HG03280 (cell line): ENCODE data around the gene FIBP.
"Not testable (repeated sequence)": the region's sequence is repeated elsewhere in the genome, so short reads cannot be mapped to it uniquely, and the experiment has no call there.

Source experiments
- ATAC-seq: cut with Tn5 transposase; IDR thresholded peaks from one replicate; pipeline ENCODE4 v1.9.1; 2021; ENCODE audit warnings: mild to moderate bottlenecking, moderate library complexity; ENCODE audit not compliant: unreplicated experiment

Gene FIBP

GRCh38 chr11:65849771-65850216 lies 38.5 kb downstream of the FIBP start:
- no peak for ATAC-seq

GRCh38 chr11:65849366-65849765 lies 38.9 kb downstream of the FIBP start:
- no peak for ATAC-seq

- not testable (repeated sequence) for ATAC-seq
Measured at GRCh38 chr11:65848693-65849092, 39.6 kb downstream of the FIBP start.

GRCh38 chr11:65847746-65848145 lies 40.5 kb downstream of the FIBP start:
- no peak for ATAC-seq

- no peak for ATAC-seq
Measured at GRCh38 chr11:65844231-65844872, 43.9 kb downstream of the FIBP start.

- ATAC-seq, result no peak
Measured at GRCh38 chr11:65843811-65844210, 44.5 kb downstream of the FIBP start.

- no peak for ATAC-seq
Measured at GRCh38 chr11:65842144-65842543, 46.1 kb downstream of the FIBP start.

- no peak for ATAC-seq
Measured at GRCh38 chr11:65834202-65834601, 54.1 kb downstream of the FIBP start.
